ENCODE results near the gene WNT1.

- no peak for TF ChIP-seq POLR2A (IDR thresholded peaks at IDR 0.05)
- no peak for TF ChIP-seq CTCF (IDR thresholded peaks at IDR 0.05)
These were observed 19.8 kb downstream of the WNT1 start for GRCh38 chr12:48997719-48998496.
